Tibial artery (tissue), 4 donors: ENCODE measurements around the gene EPHA2.
"Not testable (repeated sequence)": the region's sequence is repeated elsewhere in the genome, so short reads cannot be mapped to it uniquely, and the experiment has no call there.

Experiments
- DNase-seq, 2 donors: peaks; one replicate each; pipeline ENCODE4 v3.0.0-alpha.2; 2019
- H3K27ac ChIP-seq, 2 donors: fragments of 200-600 bp; sonication (generic) in 1 of 2; 1 replicate in 1 of 2; 2 replicates in 1 of 2; pipeline ENCODE4 v1.5.1; 2018 to 2019; ENCODE audit warnings: mild to moderate bottlenecking in 1 of 2
- H3K27me3 ChIP-seq, 2 donors: fragments of 200-600 bp; sonication (generic) in 1 of 2; one replicate each; pipeline versions ENCODE4 v1.5.1 to v1.6.0; 2016 to 2019
- H3K36me3 ChIP-seq, 3 donors: fragments of 200-600 bp; sonication (generic) in 2 of 3; one replicate each; pipeline ENCODE4 v1.5.1; 2016 to 2019; ENCODE audit warnings: mild to moderate bottlenecking in 2 of 3
- H3K4me1 ChIP-seq, 4 donors: fragments of 200-600 bp; sonication (generic) in 2 of 4; 1 replicate in 3 of 4; 2 replicates in 1 of 4; pipeline ENCODE4 v1.5.1; 2016 to 2019
- H3K4me3 ChIP-seq, 2 donors: fragments of 200-600 bp; sonication (generic) in 1 of 2; 1 replicate in 1 of 2; 2 replicates in 1 of 2; pipeline ENCODE4 v1.5.1; 2018 to 2019; ENCODE audit warnings: mild to moderate bottlenecking in 2 of 2
- H3K9me3 ChIP-seq, 3 donors: fragments of 200-600 bp; sonication (generic) in 1 of 3; one replicate each; pipeline ENCODE4 v1.5.1; 2016 to 2019
- intact Hi-C: fragments of 100-400 bp; cut with DNase I; formaldehyde crosslinking; loops from one replicate; pipeline ENCODE4 v1.15.0; 2023; ENCODE audit warnings: low total_unique reads
- TF ChIP-seq, protein P1 (sequence below), 2 experiments: fragments of 200-600 bp in 1 of 2; fragments of 450-650 bp in 1 of 2; IDR thresholded peaks; one replicate each; pipeline ENCODE4 v1.5.1; 2017 to 2019; ENCODE audit warnings: antibody characterized with exemption in 2 of 2, mild to moderate bottlenecking in 1 of 2, moderate library complexity in 1 of 2

The EPHA2 gene

DNA sequence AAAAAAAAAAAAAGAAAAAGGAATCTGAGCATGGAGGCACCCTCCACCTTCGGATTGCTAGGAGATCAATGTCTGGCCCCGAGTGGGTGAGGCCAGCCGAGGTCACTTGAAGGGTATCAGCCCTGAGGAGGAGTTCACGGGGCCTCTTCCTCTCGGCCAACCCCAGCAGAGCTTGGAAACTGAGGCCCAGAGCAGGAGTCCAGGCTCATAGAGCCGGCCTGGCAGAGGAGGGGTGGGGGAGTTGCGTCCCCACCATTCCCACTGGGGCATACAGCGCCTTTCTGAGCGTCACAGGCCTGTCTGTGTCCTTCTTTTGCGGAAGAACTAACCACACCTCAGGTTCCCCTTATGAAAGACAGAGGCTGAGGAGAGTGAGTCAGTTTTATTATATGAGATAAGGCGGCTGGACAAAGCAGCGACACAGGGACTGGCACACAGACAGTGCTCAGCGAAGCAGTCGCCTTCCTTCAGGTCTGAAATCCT, 17.1 kb upstream of the EPHA2 start:
- Histone ChIP-seq H3K4me1 (peaks cover 13 to 55% (median 38%) of the 10 kb centered on the region in 4 donors), H3K27me3 (no peaks in the 10 kb centered on the region), H3K27ac (no peak overlapping the region), H3K36me3 (no peaks in the 10 kb centered on the region), H3K9me3 (no peaks in the 10 kb centered on the region), H3K4me3 (no peak overlapping the region)
- TF ChIP-seq, protein P1, sequence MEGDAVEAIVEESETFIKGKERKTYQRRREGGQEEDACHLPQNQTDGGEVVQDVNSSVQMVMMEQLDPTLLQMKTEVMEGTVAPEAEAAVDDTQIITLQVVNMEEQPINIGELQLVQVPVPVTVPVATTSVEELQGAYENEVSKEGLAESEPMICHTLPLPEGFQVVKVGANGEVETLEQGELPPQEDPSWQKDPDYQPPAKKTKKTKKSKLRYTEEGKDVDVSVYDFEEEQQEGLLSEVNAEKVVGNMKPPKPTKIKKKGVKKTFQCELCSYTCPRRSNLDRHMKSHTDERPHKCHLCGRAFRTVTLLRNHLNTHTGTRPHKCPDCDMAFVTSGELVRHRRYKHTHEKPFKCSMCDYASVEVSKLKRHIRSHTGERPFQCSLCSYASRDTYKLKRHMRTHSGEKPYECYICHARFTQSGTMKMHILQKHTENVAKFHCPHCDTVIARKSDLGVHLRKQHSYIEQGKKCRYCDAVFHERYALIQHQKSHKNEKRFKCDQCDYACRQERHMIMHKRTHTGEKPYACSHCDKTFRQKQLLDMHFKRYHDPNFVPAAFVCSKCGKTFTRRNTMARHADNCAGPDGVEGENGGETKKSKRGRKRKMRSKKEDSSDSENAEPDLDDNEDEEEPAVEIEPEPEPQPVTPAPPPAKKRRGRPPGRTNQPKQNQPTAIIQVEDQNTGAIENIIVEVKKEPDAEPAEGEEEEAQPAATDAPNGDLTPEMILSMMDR (IDR thresholded peaks at IDR 0.05), result no peak
- DNase-seq, result no peak
- intact Hi-C loops, result no loop called here

- no peak overlapping the region for H3K27ac ChIP-seq
- DNase-seq, result no peak
- H3K4me3 ChIP-seq, result no peak overlapping the region
- no peaks in the 10 kb centered on the region for H3K36me3 ChIP-seq
- intact Hi-C loops, result no loop called here
- TF ChIP-seq, protein P1 (IDR thresholded peaks at IDR 0.05), result no peak
- no peaks in the 10 kb centered on the region for H3K9me3 ChIP-seq
- no peaks in the 10 kb centered on the region for H3K27me3 ChIP-seq
- H3K4me1 ChIP-seq, result peaks cover 13 to 55% (median 43%) of the 10 kb centered on the region in 4 donors
Measured at GRCh38 chr1:16172218-16172830, 16.5 kb upstream of the EPHA2 start.

DNA sequence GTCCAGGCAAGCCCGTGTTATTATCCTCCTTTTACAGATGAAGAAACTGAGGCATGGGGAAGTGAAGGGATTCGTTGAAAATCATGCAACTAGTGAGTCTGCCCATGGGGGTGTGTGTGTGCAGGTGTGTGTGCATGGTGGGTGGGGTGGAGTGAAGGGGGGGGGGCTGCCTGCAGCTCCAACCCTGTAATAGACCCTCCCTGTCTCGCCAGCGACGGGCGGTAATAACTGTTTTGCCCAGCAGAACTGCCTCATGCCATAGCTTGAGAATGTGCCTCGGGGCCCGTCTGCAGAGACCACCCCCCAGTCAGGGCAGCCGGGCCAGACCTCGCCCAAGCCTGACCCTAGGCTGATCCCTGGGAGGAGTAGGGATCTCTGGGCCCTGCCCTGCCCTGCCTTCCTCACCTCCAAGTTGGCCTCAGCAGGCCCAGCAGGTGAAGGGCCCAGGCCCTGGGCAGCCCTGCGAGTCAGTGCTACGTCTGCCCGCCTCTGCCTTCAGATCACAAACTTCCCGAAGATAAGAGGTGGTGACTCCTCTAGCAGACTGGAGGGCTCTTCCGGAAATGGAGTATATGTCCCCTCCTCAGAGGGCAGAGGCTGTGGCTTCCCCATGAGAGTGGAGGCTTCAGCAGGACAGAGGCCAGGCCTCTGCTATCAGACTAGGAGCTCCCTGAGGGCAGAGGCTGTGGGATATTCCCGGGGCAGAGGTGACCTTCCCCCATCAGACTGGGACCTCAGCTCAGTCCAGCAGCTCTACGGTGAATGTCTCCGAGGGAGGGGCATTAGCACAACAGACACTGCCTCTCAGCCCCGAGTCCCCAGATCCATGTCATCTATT, 15.7 kb upstream of the EPHA2 start:
- Histone ChIP-seq H3K36me3 (no peaks in the 10 kb centered on the region), H3K4me3 (no peak overlapping the region), H3K4me1 (peaks cover 13 to 50% (median 37%) of the 10 kb centered on the region in 4 donors), H3K27me3 (no peaks in the 10 kb centered on the region), H3K9me3 (no peaks in the 10 kb centered on the region), H3K27ac (no peak overlapping the region)
- intact Hi-C loops, result no loop called here
- TF ChIP-seq, protein P1 (IDR thresholded peaks at IDR 0.05), result no peak
- no peak for DNase-seq

GRCh38 chr1:16170283-16170673, 14.4 kb upstream of the EPHA2 start:
- no peaks in the 10 kb centered on the region for H3K36me3 ChIP-seq
- TF ChIP-seq, protein P1 (IDR thresholded peaks at IDR 0.05), result no peak
- no peak overlapping the region for H3K4me3 ChIP-seq
- intact Hi-C loops, result no loop called here
- H3K27ac ChIP-seq, result no peak overlapping the region
- H3K4me1 ChIP-seq, result peaks cover 5 to 37% (median 25%) of the 10 kb centered on the region in 4 donors
- DNase-seq, result no peak
- no peaks in the 10 kb centered on the region for H3K27me3 ChIP-seq
- H3K9me3 ChIP-seq, result no peaks in the 10 kb centered on the region

DNA sequence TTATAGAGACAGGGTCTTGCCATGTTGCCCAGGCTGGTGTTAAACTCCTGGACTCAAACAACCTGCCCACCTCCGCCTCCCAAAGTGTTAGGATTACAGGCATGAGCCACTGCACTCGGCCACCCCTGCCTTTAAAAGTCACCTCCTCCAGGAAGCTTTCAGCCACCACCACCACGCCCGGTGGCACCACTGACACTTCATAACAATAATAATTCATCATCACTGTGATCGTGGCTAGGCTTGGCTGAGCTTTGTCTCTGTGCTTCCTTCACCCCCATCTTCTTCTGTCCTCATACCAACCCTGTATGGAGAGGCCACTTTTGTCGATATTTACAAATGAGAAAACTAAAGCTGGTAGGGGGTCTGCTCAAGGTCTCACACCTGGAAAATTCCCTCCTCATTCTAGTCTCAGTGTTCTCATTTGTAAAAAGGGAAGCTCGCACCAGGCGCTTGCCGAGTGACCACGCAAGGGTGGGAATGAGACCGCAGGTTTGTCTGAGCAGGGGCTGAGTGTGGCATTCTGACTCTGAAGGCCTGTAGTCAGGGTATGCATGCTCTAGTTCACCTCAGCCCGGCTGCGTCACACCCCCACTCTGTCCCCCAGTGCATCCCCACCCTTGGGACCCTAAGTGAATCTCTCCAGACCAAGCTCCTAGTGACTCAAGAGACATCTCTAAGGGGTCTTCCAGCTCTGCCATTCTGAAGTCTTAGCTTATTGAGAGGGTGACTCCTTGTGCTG, 12.9 kb upstream of the EPHA2 start:
- TF ChIP-seq, protein P1 (IDR thresholded peaks at IDR 0.05), result no peak

DNA sequence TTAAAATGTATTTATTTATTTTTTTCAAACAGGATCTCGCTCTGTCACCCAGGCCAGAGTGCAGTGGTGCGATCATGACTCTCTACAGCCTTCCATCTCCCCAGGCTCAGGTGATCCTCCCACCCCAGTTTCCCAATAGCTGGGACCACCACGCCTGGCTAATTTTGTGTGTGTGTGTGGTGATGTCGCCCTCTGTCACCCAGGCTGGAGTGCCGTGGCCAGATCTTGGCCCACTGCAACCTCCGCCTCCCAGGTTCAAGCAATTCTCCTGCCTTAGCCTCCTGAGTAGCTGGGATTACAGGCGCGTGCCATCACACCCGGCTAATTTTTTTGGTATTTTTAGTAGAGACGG, 12.3 kb upstream of the EPHA2 start:
- Histone ChIP-seq H3K4me1 (peaks cover 0 to 17% (median 12%) of the 10 kb centered on the region in 4 donors), H3K4me3 (peak overlapping the region; percentile 47 to 59)
- H3K27ac ChIP-seq, H3K36me3 ChIP-seq, H3K9me3 ChIP-seq, DNase-seq, H3K27me3 ChIP-seq, intact Hi-C loops: not testable (repeated sequence)

More for the DNA sequence above, 12.9 kb upstream of the EPHA2 start:
- no peak for DNase-seq
- Histone ChIP-seq H3K9me3 (no peaks in the 10 kb centered on the region), H3K4me1 (peaks cover 0 to 23% (median 15%) of the 10 kb centered on the region in 4 donors), H3K27me3 (no peaks in the 10 kb centered on the region), H3K4me3 (no peak overlapping the region), H3K27ac (no peak overlapping the region), H3K36me3 (no peaks in the 10 kb centered on the region)
- intact Hi-C loops, result no loop called here
